Activated naive CD8-positive, alpha-beta T cell (primary cell): ENCODE results near the gene EIPR1.
A peak's percentile ranks its signal among the peaks of the same experiment; 100 is the strongest.
"Not testable (repeated sequence)": the region's sequence is repeated elsewhere in the genome, so short reads cannot be mapped to it uniquely, and the experiment has no call there.

ENCODE experiments used
- H3K27ac Mint-ChIP-seq: one replicate; pipeline ENCODE4 v1.8.0; 2021; ENCODE audit warnings: mixed read lengths
- H3K27me3 Mint-ChIP-seq: one replicate; pipeline ENCODE4 v1.8.0; 2021; ENCODE audit warnings: mixed read lengths
- H3K36me3 Mint-ChIP-seq: one replicate; pipeline ENCODE4 v1.8.0; 2021; ENCODE audit warnings: mixed read lengths
- H3K4me1 Mint-ChIP-seq: one replicate; pipeline ENCODE4 v1.8.0; 2021; ENCODE audit warnings: low read depth, mixed read lengths
- H3K4me3 Mint-ChIP-seq: one replicate; pipeline ENCODE4 v1.8.0; 2021; ENCODE audit warnings: mild to moderate bottlenecking, mixed read lengths
- H3K9me3 Mint-ChIP-seq: one replicate; pipeline ENCODE4 v1.8.0; 2021; ENCODE audit warnings: low read depth, mixed read lengths

Gene EIPR1

GRCh38 chr2:3289526-3289925 is 88.1 kb downstream of the EIPR1 start:
- H3K4me3 Mint-ChIP-seq = no peak overlapping the region
- no peak overlapping the region for H3K27ac Mint-ChIP-seq
- no peaks in the 10 kb centered on the region for H3K9me3 Mint-ChIP-seq
- H3K36me3 Mint-ChIP-seq = peaks cover 13% of the 10 kb centered on the region
- no peaks in the 10 kb centered on the region for H3K27me3 Mint-ChIP-seq
- peaks cover 5% of the 10 kb centered on the region for H3K4me1 Mint-ChIP-seq

GRCh38 chr2:3289171-3289515 is 88.5 kb downstream of the EIPR1 start:
- Mint-ChIP-seq H3K4me1 (peaks cover 6% of the 10 kb centered on the region), H3K36me3 (peaks cover 13% of the 10 kb centered on the region), H3K4me3 (no peak overlapping the region), H3K27ac (peak overlapping the region; percentile 64), H3K27me3 (no peaks in the 10 kb centered on the region), H3K9me3 (no peaks in the 10 kb centered on the region)

DNA sequence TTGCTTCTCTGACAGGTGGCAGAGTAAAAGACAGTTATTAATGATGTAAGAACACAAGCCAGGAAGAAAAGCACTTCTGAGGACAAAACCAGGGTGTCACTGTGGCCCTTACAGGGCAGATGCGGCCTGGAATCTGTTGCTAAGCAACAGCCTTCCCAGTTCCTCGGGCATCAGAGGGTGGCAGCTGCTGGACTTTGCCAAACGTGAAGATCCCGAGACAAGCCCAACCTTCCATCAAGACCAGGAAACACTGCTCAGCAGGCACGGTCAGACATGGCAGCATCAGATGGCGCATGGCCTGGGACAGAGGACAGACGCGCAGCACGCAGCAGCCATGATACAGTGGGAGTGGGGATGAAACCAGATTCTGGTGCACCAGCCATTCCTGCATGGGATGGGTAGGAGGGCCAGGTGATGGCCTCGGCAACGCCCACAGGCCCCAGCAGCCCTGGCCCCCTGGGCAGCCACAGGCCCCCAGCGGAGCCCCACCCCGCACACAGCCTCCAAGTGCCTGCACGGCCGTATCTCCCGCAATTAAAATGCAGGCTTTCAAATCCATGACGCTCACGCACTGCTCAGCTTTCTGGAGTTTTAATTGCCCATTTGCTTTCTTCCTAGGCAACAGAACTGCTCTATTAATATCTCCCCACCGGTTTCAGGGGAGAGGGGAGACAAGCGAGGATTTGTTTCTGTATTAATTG is 89.0 kb downstream of the EIPR1 start:
- peaks cover 13% of the 10 kb centered on the region for H3K36me3 Mint-ChIP-seq
- H3K9me3 Mint-ChIP-seq = no peaks in the 10 kb centered on the region
- H3K4me3 Mint-ChIP-seq = no peak overlapping the region
- H3K27ac Mint-ChIP-seq = no peak overlapping the region
- H3K4me1 Mint-ChIP-seq = peaks cover 6% of the 10 kb centered on the region
- H3K27me3 Mint-ChIP-seq = no peaks in the 10 kb centered on the region

DNA sequence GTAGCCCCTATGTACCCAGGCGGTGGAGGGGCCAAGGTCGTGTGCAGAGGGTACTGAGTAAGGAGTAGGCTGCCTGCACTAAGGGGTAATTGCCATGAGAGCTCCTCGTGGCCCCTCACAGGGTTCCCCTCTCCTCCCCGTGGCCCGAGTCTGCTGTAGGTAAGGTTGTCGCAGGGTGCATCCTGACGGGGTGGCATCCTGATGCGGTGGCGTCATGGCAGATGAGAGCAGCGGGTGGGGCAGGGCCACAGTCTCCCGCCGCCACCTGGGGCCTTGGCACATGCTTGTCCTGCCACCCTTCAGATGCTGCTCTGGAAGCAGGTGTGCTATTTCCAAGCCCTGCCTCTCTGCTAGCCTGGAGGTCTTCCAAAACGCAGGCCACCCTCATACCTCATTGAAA is 89.7 kb downstream of the EIPR1 start:
- H3K9me3 Mint-ChIP-seq = no peaks in the 10 kb centered on the region
- H3K27ac Mint-ChIP-seq = no peak overlapping the region
- peaks cover 13% of the 10 kb centered on the region for H3K36me3 Mint-ChIP-seq
- H3K4me1 Mint-ChIP-seq = peaks cover 6% of the 10 kb centered on the region
- no peaks in the 10 kb centered on the region for H3K27me3 Mint-ChIP-seq
- H3K4me3 Mint-ChIP-seq = no peak overlapping the region

DNA sequence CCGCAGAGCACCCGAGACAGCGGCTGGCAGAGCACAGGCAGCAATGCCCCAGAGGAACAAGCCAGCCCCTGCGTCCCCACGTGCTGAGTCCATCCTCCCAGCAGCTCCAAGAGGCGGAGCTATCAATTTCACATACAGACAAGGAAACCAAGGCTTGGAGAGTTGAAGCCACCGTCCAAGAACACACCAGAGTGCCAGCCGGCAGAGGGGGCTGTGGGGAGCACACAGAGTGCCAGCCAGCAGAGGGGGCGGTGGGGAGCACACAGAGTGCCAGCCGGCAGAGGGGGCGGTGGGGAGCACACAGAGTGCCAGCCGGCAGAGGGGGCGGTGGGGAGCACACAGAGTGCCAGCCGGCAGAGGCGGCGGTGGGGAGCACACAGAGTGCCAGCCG is 91.0 kb downstream of the EIPR1 start:
- not testable (repeated sequence) for H3K4me1 Mint-ChIP-seq, H3K4me3 Mint-ChIP-seq, H3K27me3 Mint-ChIP-seq, H3K9me3 Mint-ChIP-seq, H3K27ac Mint-ChIP-seq
- peaks cover 15% of the 10 kb centered on the region for H3K36me3 Mint-ChIP-seq

GRCh38 chr2:3285901-3286645 is 91.5 kb downstream of the EIPR1 start:
- no peak overlapping the region for H3K27ac Mint-ChIP-seq
- H3K36me3 Mint-ChIP-seq = peaks cover 15% of the 10 kb centered on the region
- no peaks in the 10 kb centered on the region for H3K9me3 Mint-ChIP-seq
- H3K4me3 Mint-ChIP-seq = no peak overlapping the region
- H3K4me1 Mint-ChIP-seq = peaks cover 8% of the 10 kb centered on the region
- no peaks in the 10 kb centered on the region for H3K27me3 Mint-ChIP-seq

DNA sequence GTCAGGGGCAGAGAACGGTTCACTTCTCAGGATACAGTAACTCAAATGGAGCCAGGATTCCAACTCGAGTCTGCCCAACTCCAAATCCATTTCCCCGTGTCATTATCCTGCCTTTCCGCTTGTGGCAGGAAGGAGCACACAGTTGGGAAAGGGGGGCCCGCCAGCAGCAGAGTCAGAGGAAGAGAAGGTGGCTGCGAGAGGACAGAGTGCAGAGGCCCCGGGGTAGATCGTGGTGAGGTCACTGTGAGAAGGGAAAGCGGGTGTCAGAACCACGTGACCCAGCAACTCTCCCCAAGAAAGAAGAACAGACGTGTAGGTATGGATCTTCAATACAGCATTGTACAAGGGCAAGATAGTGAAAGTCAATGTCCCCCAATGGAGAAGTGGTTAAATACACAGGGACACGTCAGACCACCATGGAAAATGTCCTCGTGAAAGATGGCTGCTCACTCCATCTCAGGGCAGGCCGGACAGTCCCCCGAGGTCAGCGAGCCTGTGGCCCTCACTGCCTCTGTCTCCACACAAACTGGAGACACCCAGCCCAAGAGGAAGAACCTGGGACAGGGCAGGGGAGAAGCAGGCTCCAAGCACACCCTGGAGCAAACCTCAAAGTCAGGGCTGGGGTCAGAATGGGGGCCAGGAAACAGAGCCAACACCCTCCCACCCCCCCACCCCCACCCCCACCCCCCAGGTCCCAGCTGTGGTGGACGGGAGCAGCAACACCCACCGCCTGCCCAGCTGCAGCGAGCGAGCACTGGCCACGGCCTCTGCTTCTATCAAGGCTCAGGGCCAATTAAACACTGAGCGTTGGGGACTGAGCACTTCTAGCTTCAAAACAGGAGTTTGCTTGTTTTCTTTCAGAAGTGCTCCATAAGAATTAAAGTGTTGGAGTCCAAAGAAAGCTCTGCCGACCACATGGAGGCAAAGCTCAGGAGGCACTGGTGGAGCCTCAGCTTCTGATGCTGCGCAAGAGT is 92.7 kb downstream of the EIPR1 start:
- H3K36me3 Mint-ChIP-seq = peaks cover 13% of the 10 kb centered on the region
- no peaks in the 10 kb centered on the region for H3K27me3 Mint-ChIP-seq
- no peak overlapping the region for H3K4me3 Mint-ChIP-seq
- peaks cover 8% of the 10 kb centered on the region for H3K4me1 Mint-ChIP-seq
- H3K27ac Mint-ChIP-seq = no peak overlapping the region
- no peaks in the 10 kb centered on the region for H3K9me3 Mint-ChIP-seq

- not testable (repeated sequence) for H3K9me3 Mint-ChIP-seq, H3K4me1 Mint-ChIP-seq, H3K4me3 Mint-ChIP-seq, H3K27ac Mint-ChIP-seq, H3K27me3 Mint-ChIP-seq
- peaks cover 12% of the 10 kb centered on the region for H3K36me3 Mint-ChIP-seq
These were observed 93.6 kb downstream of the EIPR1 start for GRCh38 chr2:3283876-3284656.

DNA sequence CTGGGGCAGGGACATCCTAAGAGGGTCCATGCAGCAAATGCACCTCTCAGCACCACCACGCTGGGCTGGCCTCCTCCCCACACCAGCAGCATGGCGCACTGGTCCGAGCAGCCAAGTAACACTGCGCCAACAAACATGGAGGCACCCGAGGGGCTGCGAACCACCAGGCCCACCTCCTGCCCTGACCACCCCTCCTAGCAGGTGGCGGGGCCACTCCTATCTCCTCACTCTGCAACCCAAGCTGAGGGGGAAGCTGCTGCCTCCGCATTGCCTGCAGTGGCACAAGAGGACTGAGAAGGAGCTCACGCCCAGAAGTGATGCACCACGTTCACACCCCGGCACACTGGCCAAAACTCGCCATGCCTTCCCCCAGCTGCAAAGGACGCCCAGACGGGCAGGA is 94.4 kb downstream of the EIPR1 start:
- Mint-ChIP-seq H3K27ac (no peak overlapping the region), H3K27me3 (no peaks in the 10 kb centered on the region), H3K4me3 (no peak overlapping the region), H3K4me1 (peaks cover 8% of the 10 kb centered on the region), H3K36me3 (peaks cover 11% of the 10 kb centered on the region), H3K9me3 (no peaks in the 10 kb centered on the region)

GRCh38 chr2:3282056-3282998 is 95.3 kb downstream of the EIPR1 start:
- H3K4me3 Mint-ChIP-seq = no peak overlapping the region
- H3K27ac Mint-ChIP-seq = no peak overlapping the region
- H3K27me3 Mint-ChIP-seq = no peaks in the 10 kb centered on the region
- H3K4me1 Mint-ChIP-seq = peaks cover 6% of the 10 kb centered on the region
- H3K36me3 Mint-ChIP-seq = peaks cover 8% of the 10 kb centered on the region
- H3K9me3 Mint-ChIP-seq = no peaks in the 10 kb centered on the region

DNA sequence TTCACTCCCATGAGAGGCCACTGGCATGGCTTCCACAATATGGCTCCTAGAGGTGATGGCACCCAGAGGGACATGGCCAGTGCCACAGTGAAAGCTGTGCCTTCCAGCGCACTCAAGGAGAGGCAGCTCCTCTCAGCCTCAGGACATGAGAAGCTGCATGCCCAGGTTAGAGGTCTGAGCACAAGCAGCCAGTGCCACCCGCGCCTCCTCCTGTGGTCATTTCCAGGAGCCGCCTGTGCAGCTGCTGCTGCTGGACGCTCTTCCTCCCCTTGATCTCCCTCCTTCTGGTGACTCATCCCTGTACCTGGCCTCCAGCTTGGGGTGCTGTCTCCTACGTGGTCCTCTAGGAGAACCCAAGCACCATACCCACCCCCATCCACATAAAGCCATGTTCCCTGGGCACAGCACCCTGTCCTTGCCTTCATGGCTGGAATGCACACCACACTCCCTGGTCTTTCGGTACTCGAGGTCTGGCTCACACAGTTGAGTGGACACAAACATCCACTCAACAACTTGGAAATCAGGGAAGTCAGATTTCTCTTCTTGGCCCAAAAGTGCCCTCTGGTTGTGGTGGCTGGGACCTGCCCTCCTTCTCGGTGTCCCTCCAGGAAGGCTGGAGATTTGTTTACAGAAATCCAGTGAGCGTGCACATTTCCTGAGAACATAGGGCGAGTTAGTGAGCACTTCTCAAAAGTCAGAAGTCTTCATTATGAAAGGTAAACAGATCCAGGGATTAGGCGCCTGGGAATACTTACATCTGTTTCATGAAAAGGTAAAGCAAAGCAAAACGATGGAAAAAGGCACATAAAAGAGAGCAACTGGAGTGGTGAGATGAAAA is 96.7 kb downstream of the EIPR1 start:
- Mint-ChIP-seq H3K36me3 (peaks cover 7% of the 10 kb centered on the region), H3K4me3 (no peak overlapping the region), H3K27ac (no peak overlapping the region), H3K9me3 (peaks cover 3% of the 10 kb centered on the region), H3K4me1 (peaks cover 6% of the 10 kb centered on the region), H3K27me3 (no peaks in the 10 kb centered on the region)

DNA sequence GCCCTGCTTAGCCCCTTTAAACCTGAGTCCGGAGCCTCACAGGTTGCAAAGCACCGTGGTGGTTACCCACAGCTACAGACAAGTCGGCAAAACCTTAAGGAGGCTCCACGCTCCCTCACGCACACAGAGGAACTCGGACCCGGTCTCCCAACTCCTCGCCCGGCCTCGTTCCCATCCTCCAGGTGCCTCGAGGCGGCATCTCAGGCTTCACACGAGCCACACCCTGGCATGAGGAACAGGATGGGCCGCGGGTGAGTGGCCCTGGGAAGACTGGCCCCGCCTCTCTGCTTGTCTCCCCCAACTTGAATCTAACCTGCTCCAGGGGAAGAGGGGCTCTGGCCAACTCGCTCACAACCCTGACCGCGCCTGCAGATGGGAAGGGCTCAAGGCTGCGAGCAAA is 97.4 kb downstream of the EIPR1 start:
- Mint-ChIP-seq H3K4me3 (no peak overlapping the region), H3K27ac (no peak overlapping the region), H3K9me3 (peaks cover 3% of the 10 kb centered on the region), H3K4me1 (peaks cover 6% of the 10 kb centered on the region), H3K36me3 (peaks cover 10% of the 10 kb centered on the region), H3K27me3 (no peaks in the 10 kb centered on the region)
